H9 (cell line): ENCODE results near the gene MRPL55. TPM values are rescaled to one million over a fixed set of nuclear protein-coding genes. Genes with fewer than 3 reads are reported as not detected.
A peak's percentile ranks its signal among the peaks of the same experiment; 100 is the strongest.

Experiments used
- DNase-seq: peaks from one replicate; pipeline ENCODE4 v3.0.0-alpha.2; 2017
- H2AFZ ChIP-seq: one replicate; pipeline ENCODE4 v1.6.1; 2013; ENCODE audit warnings: mild to moderate bottlenecking, low read length, control low read depth, moderate library complexity
- H2AK5ac ChIP-seq: 2 replicates; pipeline ENCODE4 v1.6.1; 2013; ENCODE audit warnings: low read length, control low read depth, mixed read lengths; ENCODE audit not compliant: insufficient read length
- H2BK120ac ChIP-seq: one replicate; pipeline ENCODE4 v1.6.1; 2013; ENCODE audit warnings: low read depth, mild to moderate bottlenecking, low read length, control low read depth, inconsistent platforms; ENCODE audit not compliant: poor library complexity, severe bottlenecking
- H2BK12ac ChIP-seq: 2 replicates; pipeline ENCODE4 v1.6.1; 2013; ENCODE audit warnings: low read length, control low read depth, mixed read lengths, low read depth; ENCODE audit not compliant: insufficient read length
- H2BK15ac ChIP-seq: 2 replicates; pipeline ENCODE4 v1.6.1; 2013; ENCODE audit warnings: low read depth, low read length, control low read depth
- H2BK20ac ChIP-seq: one replicate; pipeline ENCODE4 v1.6.1; 2013; ENCODE audit warnings: low read depth, mild to moderate bottlenecking, low read length, control low read depth, inconsistent platforms; ENCODE audit not compliant: poor library complexity, severe bottlenecking
- H2BK5ac ChIP-seq: 2 replicates; pipeline ENCODE4 v1.6.1; 2013; ENCODE audit warnings: low read length, control low read depth, mixed read lengths; ENCODE audit not compliant: insufficient read length
- H3K14ac ChIP-seq: 2 replicates; pipeline ENCODE4 v1.6.1; 2013; ENCODE audit warnings: low read length, control low read depth; ENCODE audit not compliant: insufficient read depth
- H3K18ac ChIP-seq: 2 replicates; pipeline ENCODE4 v1.6.1; 2013; ENCODE audit warnings: low read depth, mild to moderate bottlenecking, mixed read lengths, low read length, control low read depth; ENCODE audit not compliant: insufficient read length
- H3K23ac ChIP-seq: 2 replicates; pipeline ENCODE4 v1.6.1; 2013; ENCODE audit warnings: low read length, control low read depth, mixed read lengths, low read depth; ENCODE audit not compliant: insufficient read length
- H3K23me2 ChIP-seq: 2 replicates; pipeline ENCODE4 v1.6.1; 2013; ENCODE audit warnings: low read depth, mild to moderate bottlenecking, mixed read lengths, low read length, control low read depth; ENCODE audit not compliant: insufficient read length, poor library complexity, severe bottlenecking
- H3K27ac ChIP-seq: 2 replicates; pipeline ENCODE4 v1.5.1; 2013; ENCODE audit warnings: low read length, control low read depth, mixed read lengths, low read depth; ENCODE audit not compliant: insufficient read length
- H3K27me3 ChIP-seq: 2 replicates; pipeline ENCODE4 v1.6.1; 2013; ENCODE audit warnings: low read length, control low read depth, inconsistent platforms; ENCODE audit not compliant: insufficient read depth
- H3K4ac ChIP-seq: 2 replicates; pipeline ENCODE4 v1.6.1; 2013; ENCODE audit warnings: low read depth, mild to moderate bottlenecking, control low read depth, inconsistent platforms, low read length, moderate library complexity
- H3K4me1 ChIP-seq: 2 replicates; pipeline ENCODE4 v1.6.1; 2013; ENCODE audit warnings: low read length, control low read depth, inconsistent platforms; ENCODE audit not compliant: insufficient read depth
- H3K4me2 ChIP-seq: 2 replicates; pipeline ENCODE4 v1.6.1; 2013; ENCODE audit warnings: low read length, control low read depth, mixed read lengths; ENCODE audit not compliant: insufficient read length, insufficient read depth
- H3K56ac ChIP-seq: 2 replicates; pipeline ENCODE4 v1.6.1; 2013; ENCODE audit warnings: low read depth, mild to moderate bottlenecking, mixed read lengths, low read length, control low read depth; ENCODE audit not compliant: insufficient read length
- H3K79me1 ChIP-seq: 2 replicates; pipeline ENCODE4 v1.6.1; 2013; ENCODE audit warnings: low read depth, mild to moderate bottlenecking, moderate library complexity, low read length, control low read depth, inconsistent platforms; ENCODE audit not compliant: insufficient read depth, poor library complexity, severe bottlenecking
- H3K79me2 ChIP-seq: 2 replicates; pipeline ENCODE4 v1.6.1; 2013; ENCODE audit warnings: low read length, control low read depth, inconsistent platforms; ENCODE audit not compliant: insufficient read depth
- H3K9ac ChIP-seq: 2 replicates; pipeline ENCODE4 v1.6.1; 2013; ENCODE audit warnings: low read length, control low read depth, mixed read lengths; ENCODE audit not compliant: insufficient read length; ENCODE audit errors: extremely low read depth
- H3K9me3 ChIP-seq: one replicate; pipeline ENCODE4 v1.6.1; 2013; ENCODE audit warnings: low read depth, low read length, inconsistent platforms; ENCODE audit not compliant: control insufficient read depth
- H3T11ph ChIP-seq: one replicate; pipeline ENCODE4 v1.6.1; 2013; ENCODE audit warnings: mild to moderate bottlenecking, low read length, control low read depth, inconsistent platforms
- H4K20me1 ChIP-seq: one replicate; pipeline ENCODE4 v1.6.1; 2013; ENCODE audit not compliant: control insufficient read depth, insufficient read length, insufficient read depth
- H4K5ac ChIP-seq: 2 replicates; pipeline ENCODE4 v1.6.1; 2013; ENCODE audit warnings: low read depth, mild to moderate bottlenecking, mixed read lengths, low read length, control low read depth; ENCODE audit not compliant: insufficient read length
- H4K8ac ChIP-seq: replicated peaks from 2 replicates; pipeline ENCODE4 v1.6.1; 2013; ENCODE audit warnings: low read length, control low read depth, mixed read lengths, low read depth; ENCODE audit not compliant: insufficient read length
- H4K91ac ChIP-seq: 2 replicates; pipeline ENCODE4 v1.6.1; 2013; ENCODE audit warnings: low read depth, mild to moderate bottlenecking, moderate library complexity, mixed read lengths, low read length, control low read depth; ENCODE audit not compliant: insufficient read length
- H3K27ac Mint-ChIP-seq, 3 experiments: 2 replicates in 2 of 3; 3 replicates in 1 of 3; pipeline ENCODE4 v1.8.0; 2020 to 2021; ENCODE audit warnings: mixed read lengths in 3 of 3, mild to moderate bottlenecking in 1 of 3, moderate library complexity in 1 of 3
- H3K27me3 Mint-ChIP-seq: 2 replicates; pipeline ENCODE4 v1.8.0; 2021; ENCODE audit warnings: low read depth, mild to moderate bottlenecking, moderate library complexity, mixed read lengths
- H3K36me3 Mint-ChIP-seq, 3 experiments: 2 replicates in 2 of 3; 3 replicates in 1 of 3; pipeline ENCODE4 v1.8.0; 2020 to 2021; ENCODE audit warnings: low read depth in 3 of 3, mixed read lengths in 3 of 3; ENCODE audit not compliant: insufficient read depth in 1 of 3
- H3K4me1 Mint-ChIP-seq, 2 experiments: 2 replicates each; pipeline ENCODE4 v1.8.0; 2020; ENCODE audit warnings: mixed read lengths in 2 of 2
- H3K4me3 Mint-ChIP-seq, 2 experiments: 2 replicates in 1 of 2; 3 replicates in 1 of 2; pipeline ENCODE4 v1.8.0; 2020 to 2021; ENCODE audit warnings: mild to moderate bottlenecking in 2 of 2, mixed read lengths in 2 of 2, moderate library complexity in 1 of 2
- H3K9me3 Mint-ChIP-seq, 2 experiments: 2 replicates in 1 of 2; 3 replicates in 1 of 2; pipeline ENCODE4 v1.8.0; 2020; ENCODE audit warnings: mild to moderate bottlenecking in 2 of 2, mixed read lengths in 2 of 2, moderate library complexity in 1 of 2
- WGBS: extraction: QIAGEN DNeasy Blood & Tissue Kit; methylation state at CpG from one replicate; pipeline ENCODE4 v1.1.7; 2013; ENCODE audit warnings: missing lambda C conversion rate, low lambda C conversion rate, mixed read lengths; ENCODE audit not compliant: insufficient read length; ENCODE audit errors: extremely low coverage; 5-methylcytosine and 5-hydroxymethylcytosine counted together
- total RNA-seq: library from RNA; stranded (reverse); gene quantifications from 2 replicates; pipeline ENCODE4 v1.2.1, GENCODE V29; 2021
- TF ChIP-seq, protein P1 (sequence below): fragments of 200-600 bp; sonication (generic); conservative IDR thresholded peaks from 3 replicates; pipeline ENCODE4 v1.8.0; 2021; ENCODE audit warnings: antibody characterized with exemption, mild to moderate bottlenecking

MRPL55 gene
- total RNA-seq, 1 experiment from 2014 or later = 62.3 TPM

DNA sequence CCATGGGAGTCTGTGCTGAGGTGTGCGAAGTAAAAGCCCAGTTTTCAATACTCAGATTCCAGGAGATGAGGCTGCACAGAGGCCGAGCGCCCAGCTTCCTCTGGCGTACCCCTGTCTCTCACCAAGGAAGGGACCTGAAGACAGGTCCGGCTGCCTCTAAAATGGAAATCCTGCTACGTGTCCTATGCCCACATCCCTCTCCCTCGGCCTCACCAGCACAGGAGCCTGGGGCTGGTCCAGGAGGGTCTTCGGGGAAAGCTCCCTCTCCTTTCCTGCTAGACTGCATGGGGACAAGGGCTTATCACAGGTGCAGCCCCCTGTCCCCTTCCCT lies 392 bp downstream of the MRPL55 start:
- Histone ChIP-seq H3K79me2 (no peaks in the 10 kb centered on the region), H2BK12ac (no peak overlapping the region), H4K8ac (no peak overlapping the region), H3K9me3 (no peaks in the 10 kb centered on the region), H4K20me1 (no peaks in the 10 kb centered on the region), H3K9ac (peak overlapping the region; percentile 84), H3K14ac (peak overlapping the region; percentile 92), H3K23me2 (peaks cover 10% of the 10 kb centered on the region), H3K18ac (peak overlapping the region; percentile 86), H3T11ph (no peak overlapping the region), H4K91ac (no peak overlapping the region), H2AK5ac (no peak overlapping the region), H3K27ac (no peak overlapping the region), H3K56ac (peak overlapping the region; percentile 1), H2BK120ac (no peak overlapping the region), H3K4me1 (no peaks in the 10 kb centered on the region), H2BK15ac (no peak overlapping the region), H2AFZ (no peak overlapping the region), H3K23ac (no peak overlapping the region), H3K4me2 (peak overlapping the region; percentile 87), H4K5ac (no peak overlapping the region), H3K79me1 (peaks cover 3% of the 10 kb centered on the region), H2BK20ac (no peak overlapping the region), H3K27me3 (no peaks in the 10 kb centered on the region), H3K4ac (no peak overlapping the region), H2BK5ac (no peak overlapping the region)
- peak overlapping the region; percentile 88 to 95 for H3K4me3 Mint-ChIP-seq
- WGBS = no CpG with 5 or more reads among the region's 8 CpGs
- peak overlapping the region in 2 of 3 experiments; percentile 31 to 90; a peak in 2 of 7 replicates for H3K27ac Mint-ChIP-seq
- no peaks in the 10 kb centered on the region for H3K9me3 Mint-ChIP-seq
- peaks cover 15 to 19% (median 16%) of the 10 kb centered on the region in 3 experiments; a peak in 6 of 7 replicates for H3K36me3 Mint-ChIP-seq
- no peak for DNase-seq
- TF ChIP-seq, protein P1, sequence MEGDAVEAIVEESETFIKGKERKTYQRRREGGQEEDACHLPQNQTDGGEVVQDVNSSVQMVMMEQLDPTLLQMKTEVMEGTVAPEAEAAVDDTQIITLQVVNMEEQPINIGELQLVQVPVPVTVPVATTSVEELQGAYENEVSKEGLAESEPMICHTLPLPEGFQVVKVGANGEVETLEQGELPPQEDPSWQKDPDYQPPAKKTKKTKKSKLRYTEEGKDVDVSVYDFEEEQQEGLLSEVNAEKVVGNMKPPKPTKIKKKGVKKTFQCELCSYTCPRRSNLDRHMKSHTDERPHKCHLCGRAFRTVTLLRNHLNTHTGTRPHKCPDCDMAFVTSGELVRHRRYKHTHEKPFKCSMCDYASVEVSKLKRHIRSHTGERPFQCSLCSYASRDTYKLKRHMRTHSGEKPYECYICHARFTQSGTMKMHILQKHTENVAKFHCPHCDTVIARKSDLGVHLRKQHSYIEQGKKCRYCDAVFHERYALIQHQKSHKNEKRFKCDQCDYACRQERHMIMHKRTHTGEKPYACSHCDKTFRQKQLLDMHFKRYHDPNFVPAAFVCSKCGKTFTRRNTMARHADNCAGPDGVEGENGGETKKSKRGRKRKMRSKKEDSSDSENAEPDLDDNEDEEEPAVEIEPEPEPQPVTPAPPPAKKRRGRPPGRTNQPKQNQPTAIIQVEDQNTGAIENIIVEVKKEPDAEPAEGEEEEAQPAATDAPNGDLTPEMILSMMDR = no peak
- H3K4me1 Mint-ChIP-seq = peaks cover 20 to 22% of the 10 kb centered on the region in 2 experiments
- H3K27me3 Mint-ChIP-seq = peaks cover 16% of the 10 kb centered on the region
